ENCODE results near the gene EGLN1. TPM values are rescaled to one million over a fixed set of nuclear protein-coding genes. Genes with fewer than 3 reads are reported as not detected.

EGLN1 gene
- total and polyA plus RNA-seq, 2 of the 8 experiments (the other 6 are each of a cell fraction or from before 2014, with no cell fraction given) = 4.0 to 6.4 TPM

- Histone ChIP-seq H3K4me3 (ENCODE audit: extremely low read depth in 1 of 4, insufficient read depth in 2 of 4, low read depth in 3 of 4, low read length in 4 of 4) (no peak overlapping the region), H4K8ac (ENCODE audit: extremely low read depth, insufficient read depth, low read length) (no peak overlapping the region), H3K79me2 (ENCODE audit: control insufficient read depth in 1 of 2, insufficient read depth in 2 of 2, low read length in 2 of 2) (no peaks in the 10 kb centered on the region), H2BK120ac (replicated peaks; ENCODE audit: low read depth, low read length) (no peak overlapping the region), H4K20me1 (replicated peaks in 1 of 2; ENCODE audit: control insufficient read depth in 1 of 2, insufficient read depth in 2 of 2, low read length in 2 of 2) (no peaks in the 10 kb centered on the region), H3K4ac (replicated peaks; ENCODE audit: insufficient read length, low read depth, low read length) (no peak overlapping the region), H3K36me3 (ENCODE audit: control insufficient read depth in 2 of 4, insufficient read depth in 4 of 4, low read length in 3 of 4) (no peaks in the 10 kb centered on the region), H3K9me3 (ENCODE audit: insufficient read depth in 2 of 2, low read depth in 1 of 2, low read length in 1 of 2) (no peaks in the 10 kb centered on the region), H3K9ac (replicated peaks in 1 of 4; ENCODE audit: extremely low read depth in 1 of 4, low read depth in 3 of 4, low read length in 3 of 4) (no peak overlapping the region), H2AFZ (ENCODE audit: low read length) (no peak overlapping the region), H3K56ac (replicated peaks; ENCODE audit: insufficient read length, low read depth, low read length) (no peak overlapping the region), H3K4me2 (ENCODE audit: insufficient read depth in 1 of 2, low read depth in 2 of 2, low read length in 2 of 2) (no peak overlapping the region), H3K23me2 (ENCODE audit: low read depth, low read length) (no peaks in the 10 kb centered on the region), H3K14ac (ENCODE audit: insufficient read length) (no peak overlapping the region), H3K23ac (ENCODE audit: insufficient read length) (no peak overlapping the region), H3K27ac (ENCODE audit: low read depth, low read length) (no peak overlapping the region), H4K5ac (ENCODE audit: insufficient read length, low read depth, low read length) (no peak overlapping the region), H3K79me1 (ENCODE audit: low read depth, low read length) (no peaks in the 10 kb centered on the region), H3K18ac (ENCODE audit: extremely low read depth, low read length) (no peak overlapping the region), H2BK20ac (ENCODE audit: low read length) (no peak overlapping the region), H2BK15ac (ENCODE audit: low read length) (no peak overlapping the region), H3K4me1 (replicated peaks in 1 of 4; ENCODE audit: control insufficient read depth in 3 of 4, insufficient read depth in 4 of 4, low read length in 3 of 4) (no peaks in the 10 kb centered on the region), H2AK5ac (ENCODE audit: low read depth, low read length) (no peak overlapping the region), H3K27me3 (replicated peaks in 1 of 4; ENCODE audit: control insufficient read depth in 3 of 4, extremely low read depth in 1 of 4, insufficient read depth in 3 of 4, low read length in 3 of 4) (no peaks in the 10 kb centered on the region), H2BK12ac (ENCODE audit: low read depth, low read length) (no peak overlapping the region), H2BK5ac (ENCODE audit: low read depth, low read length) (no peak overlapping the region), H4K91ac (replicated peaks; ENCODE audit: insufficient read length, low read length) (no peak overlapping the region)
- TF ChIP-seq EZH2 (IDR thresholded peaks at IDR 0.05; ENCODE audit: low read depth, low read length, severe bottlenecking) = no peak
- FAIRE-seq (no peak), DNase-seq (ENCODE audit: low read depth in 1 of 2, low spot score in 2 of 2) (no peak)
- ChIA-PET POLR2A (ENCODE audit: partially characterized antibody) (no interaction called here), CTCF (ENCODE audit: partially characterized antibody) (interaction anchor here (1.0 kb wide), 1 partner anchor 13 kb away, joined by 3 read pairs; no protein-coding TSS in a partner anchor)
- WGBS, 2 experiments (ENCODE audit: extremely low coverage in 1 of 2, insufficient coverage in 1 of 2, insufficient read length in 1 of 2, insufficient replicate concordance in 2 of 2, low coverage in 1 of 2, low lambda C conversion rate in 2 of 2, missing lambda C conversion rate in 1 of 2) = 17% methylated on average over 1 of the region's 1 CpG; no CpG with 5 or more reads in 1 of the 2 experiments
Observed at GRCh38 chr1:231401478-231401877, 20.6 kb downstream of the EGLN1 start.

All from H1 (cell line).